Measurements from ENCODE around the gene SPTLC2.

The SPTLC2 gene

DNA sequence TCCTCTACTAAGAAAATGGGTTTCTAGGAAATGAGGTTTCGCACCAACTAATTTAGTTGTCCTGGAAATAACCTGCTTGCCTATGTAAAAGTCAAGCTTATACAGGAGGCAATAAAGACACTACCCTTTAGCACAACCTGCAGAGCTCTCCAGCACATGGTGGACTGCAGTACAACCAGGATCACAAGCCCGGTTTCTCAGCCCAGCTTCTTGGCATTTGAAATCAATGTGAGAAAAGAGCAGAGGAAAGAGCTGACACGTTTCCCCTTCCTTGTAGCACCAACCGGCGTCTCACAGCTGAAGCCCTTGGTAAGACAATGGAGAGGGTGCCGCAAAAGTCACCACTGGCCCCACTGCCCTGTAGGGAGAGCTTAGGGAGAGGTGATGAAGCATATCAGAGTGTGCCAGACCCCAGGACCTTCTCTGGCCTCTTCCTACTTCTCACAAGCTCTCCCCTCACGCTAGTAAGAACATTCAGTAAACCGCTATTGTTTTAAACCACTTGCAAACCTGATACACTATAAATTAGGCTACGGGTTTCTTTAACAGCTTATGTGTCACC is 8.6 kb downstream of the SPTLC2 start:
- H4K20me1 ChIP-seq (ENCODE audit: insufficient read depth, low read length), result peaks cover 4% of the 10 kb centered on the region; the same call in 1 of the 2 replicates
- no peak overlapping the region for H2AFZ ChIP-seq (ENCODE audit: low read depth, low read length)

DNA sequence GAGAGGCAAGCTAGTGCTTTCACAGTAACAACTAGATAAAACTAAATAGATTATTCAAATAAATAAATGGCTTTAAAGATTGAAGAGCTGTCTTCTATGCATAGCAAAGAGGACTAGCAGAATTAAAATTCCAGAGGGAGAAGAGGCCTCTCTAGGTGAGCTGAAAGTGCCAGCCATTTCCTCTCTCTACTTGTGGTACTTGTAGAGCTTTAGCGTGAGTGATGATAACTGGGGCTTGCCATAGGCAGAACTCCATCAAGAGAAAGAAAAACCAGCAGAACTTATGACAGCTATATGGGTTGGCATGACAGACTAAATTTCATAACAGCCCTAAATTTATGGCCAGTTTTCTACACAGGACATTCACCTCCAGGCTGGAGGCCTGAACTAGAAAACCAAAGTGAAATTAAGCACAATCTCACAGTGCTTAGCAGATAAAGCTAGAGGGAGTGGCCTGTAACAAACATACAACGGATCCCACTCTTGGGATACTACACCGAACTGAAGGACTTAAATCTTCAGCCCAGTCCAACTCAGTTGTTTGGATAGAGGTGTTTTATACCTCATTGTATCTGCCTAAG is 11.0 kb downstream of the SPTLC2 start:
- Histone ChIP-seq H3K9ac (ENCODE audit: low read length) (no peak overlapping the region), H4K20me1 (ENCODE audit: insufficient read depth, low read length) (peaks cover 4% of the 10 kb centered on the region), H3K9me3 (ENCODE audit: insufficient read depth, low read length) (no peaks in the 10 kb centered on the region), H3K4me2 (ENCODE audit: low read length) (no peak overlapping the region), H3K36me3 (replicated peaks; ENCODE audit: low read depth, low read length) (no peaks in the 10 kb centered on the region), H3K27ac (ENCODE audit: low read length) (no peak overlapping the region), H3K4me1 (ENCODE audit: low read length) (no peaks in the 10 kb centered on the region), H2AFZ (ENCODE audit: low read depth, low read length) (no peak overlapping the region), H3K27me3 (ENCODE audit: low read depth, low read length) (no peaks in the 10 kb centered on the region), H3K79me2 (ENCODE audit: low read length) (peaks cover 32% of the 10 kb centered on the region), H3K4me3 (ENCODE audit: low read length) (no peak overlapping the region)
- TF ChIP-seq EZH2phosphoT487 (IDR thresholded peaks at IDR 0.05; ENCODE audit: low read depth), result no peak
- TF ChIP-seq, protein P1, sequence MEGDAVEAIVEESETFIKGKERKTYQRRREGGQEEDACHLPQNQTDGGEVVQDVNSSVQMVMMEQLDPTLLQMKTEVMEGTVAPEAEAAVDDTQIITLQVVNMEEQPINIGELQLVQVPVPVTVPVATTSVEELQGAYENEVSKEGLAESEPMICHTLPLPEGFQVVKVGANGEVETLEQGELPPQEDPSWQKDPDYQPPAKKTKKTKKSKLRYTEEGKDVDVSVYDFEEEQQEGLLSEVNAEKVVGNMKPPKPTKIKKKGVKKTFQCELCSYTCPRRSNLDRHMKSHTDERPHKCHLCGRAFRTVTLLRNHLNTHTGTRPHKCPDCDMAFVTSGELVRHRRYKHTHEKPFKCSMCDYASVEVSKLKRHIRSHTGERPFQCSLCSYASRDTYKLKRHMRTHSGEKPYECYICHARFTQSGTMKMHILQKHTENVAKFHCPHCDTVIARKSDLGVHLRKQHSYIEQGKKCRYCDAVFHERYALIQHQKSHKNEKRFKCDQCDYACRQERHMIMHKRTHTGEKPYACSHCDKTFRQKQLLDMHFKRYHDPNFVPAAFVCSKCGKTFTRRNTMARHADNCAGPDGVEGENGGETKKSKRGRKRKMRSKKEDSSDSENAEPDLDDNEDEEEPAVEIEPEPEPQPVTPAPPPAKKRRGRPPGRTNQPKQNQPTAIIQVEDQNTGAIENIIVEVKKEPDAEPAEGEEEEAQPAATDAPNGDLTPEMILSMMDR (IDR thresholded peaks at IDR 0.05; ENCODE audit: low read depth, low read length), result no peak

More for the DNA sequence above, 8.6 kb downstream of the SPTLC2 start:
- no peaks in the 10 kb centered on the region for H3K4me1 ChIP-seq (ENCODE audit: low read length)
- TF ChIP-seq, protein P1 (IDR thresholded peaks at IDR 0.05; ENCODE audit: low read depth, low read length), result no peak
- no peak for TF ChIP-seq EZH2phosphoT487 (IDR thresholded peaks at IDR 0.05; ENCODE audit: low read depth)
- H3K79me2 ChIP-seq (ENCODE audit: low read length), result peaks cover 34% of the 10 kb centered on the region
- H3K36me3 ChIP-seq (replicated peaks; ENCODE audit: low read depth, low read length), result no peaks in the 10 kb centered on the region
- no peaks in the 10 kb centered on the region for H3K9me3 ChIP-seq (ENCODE audit: insufficient read depth, low read length)
- no peaks in the 10 kb centered on the region for H3K27me3 ChIP-seq (ENCODE audit: low read depth, low read length)
- no peak overlapping the region for H3K9ac ChIP-seq (ENCODE audit: low read length)
- H3K27ac ChIP-seq (ENCODE audit: low read length), result no peak overlapping the region
- no peak overlapping the region for H3K4me2 ChIP-seq (ENCODE audit: low read length)
- H3K4me3 ChIP-seq (ENCODE audit: low read length), result no peak overlapping the region

DNA sequence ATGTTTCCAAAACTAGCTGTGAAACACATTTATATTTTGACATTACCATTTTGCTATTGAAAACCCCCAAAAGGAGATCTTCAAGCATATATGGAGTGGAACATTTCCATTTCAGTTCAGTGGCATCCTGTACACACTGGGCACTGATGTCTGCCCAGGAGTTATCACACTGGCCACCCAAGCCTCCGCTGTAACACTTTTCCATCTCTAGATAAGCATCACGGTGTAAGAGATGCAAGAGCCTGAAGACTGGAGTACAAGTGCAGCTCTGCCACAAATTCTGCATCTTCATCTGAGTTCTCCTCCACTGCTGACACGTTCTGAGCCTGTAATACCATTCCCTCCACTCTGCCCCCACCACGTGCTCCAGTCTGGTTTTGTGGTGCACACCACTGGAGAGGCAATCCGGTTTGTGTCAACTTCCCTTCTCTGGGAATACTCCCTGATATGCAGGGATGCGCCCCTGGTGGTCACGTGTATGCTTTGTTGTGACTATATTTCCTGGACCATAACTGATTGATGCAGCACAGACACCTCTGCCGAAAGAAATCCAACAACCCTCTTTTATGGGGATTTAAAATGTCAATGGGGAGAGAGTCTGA is 12.7 kb downstream of the SPTLC2 start:
- Histone ChIP-seq H4K20me1 (ENCODE audit: insufficient read depth, low read length) (peaks cover 4% of the 10 kb centered on the region), H3K4me1 (ENCODE audit: low read length) (peaks cover 3% of the 10 kb centered on the region; the same call in 1 of the 2 replicates), H3K79me2 (ENCODE audit: low read length) (peaks cover 27% of the 10 kb centered on the region), H3K27me3 (ENCODE audit: low read depth, low read length) (no peaks in the 10 kb centered on the region), H3K9ac (ENCODE audit: low read length) (no peak overlapping the region), H3K27ac (ENCODE audit: low read length) (no peak overlapping the region), H3K36me3 (replicated peaks; ENCODE audit: low read depth, low read length) (no peaks in the 10 kb centered on the region), H3K4me3 (ENCODE audit: low read length) (no peak overlapping the region), H3K4me2 (ENCODE audit: low read length) (no peak overlapping the region), H2AFZ (ENCODE audit: low read depth, low read length) (no peak overlapping the region), H3K9me3 (ENCODE audit: insufficient read depth, low read length) (no peaks in the 10 kb centered on the region)
- TF ChIP-seq, protein P1 (IDR thresholded peaks at IDR 0.05; ENCODE audit: low read depth, low read length), result peak; percentile 26
- TF ChIP-seq EZH2phosphoT487 (IDR thresholded peaks at IDR 0.05; ENCODE audit: low read depth), result no peak

DNA sequence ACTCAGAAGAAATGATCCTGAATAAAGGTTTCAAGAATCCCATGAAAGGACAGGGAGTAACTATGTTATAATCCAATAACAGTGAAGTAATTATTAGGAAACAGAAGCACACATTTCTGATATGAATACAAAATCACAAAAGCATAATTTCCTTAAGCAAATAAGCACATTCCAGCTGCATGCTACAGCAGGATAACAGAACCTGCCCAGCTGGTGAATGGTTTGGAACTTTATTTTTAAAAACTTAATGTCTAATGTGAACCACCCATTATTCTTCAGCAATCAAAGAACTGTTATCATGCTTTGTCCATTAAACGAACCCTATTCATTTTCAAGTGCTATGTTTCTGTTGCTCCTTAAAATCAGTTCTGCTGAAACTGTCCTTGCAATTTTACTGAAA is 13.4 kb downstream of the SPTLC2 start:
- no peak overlapping the region for H3K4me2 ChIP-seq (ENCODE audit: low read length)
- H3K36me3 ChIP-seq (replicated peaks; ENCODE audit: low read depth, low read length), result no peaks in the 10 kb centered on the region
- H3K79me2 ChIP-seq (ENCODE audit: low read length), result peaks cover 27% of the 10 kb centered on the region
- H3K4me1 ChIP-seq (ENCODE audit: low read length), result peaks cover 5% of the 10 kb centered on the region; the same call in 1 of the 2 replicates
- H3K4me3 ChIP-seq (ENCODE audit: low read length), result no peak overlapping the region
- no peaks in the 10 kb centered on the region for H3K9me3 ChIP-seq (ENCODE audit: insufficient read depth, low read length)
- no peak overlapping the region for H3K27ac ChIP-seq (ENCODE audit: low read length)
- TF ChIP-seq, protein P1 (IDR thresholded peaks at IDR 0.05; ENCODE audit: low read depth, low read length), result no peak
- no peak for TF ChIP-seq EZH2phosphoT487 (IDR thresholded peaks at IDR 0.05; ENCODE audit: low read depth)
- no peak overlapping the region for H2AFZ ChIP-seq (ENCODE audit: low read depth, low read length)
- H4K20me1 ChIP-seq (ENCODE audit: insufficient read depth, low read length), result peaks cover 4% of the 10 kb centered on the region
- H3K9ac ChIP-seq (ENCODE audit: low read length), result no peak overlapping the region
- no peaks in the 10 kb centered on the region for H3K27me3 ChIP-seq (ENCODE audit: low read depth, low read length)

Measured in OCI-LY3 (cell line).